ENCODE data around the gene FPGS.
A peak's percentile ranks its signal among the peaks of the same experiment; 100 is the strongest.

Gene FPGS

DNA sequence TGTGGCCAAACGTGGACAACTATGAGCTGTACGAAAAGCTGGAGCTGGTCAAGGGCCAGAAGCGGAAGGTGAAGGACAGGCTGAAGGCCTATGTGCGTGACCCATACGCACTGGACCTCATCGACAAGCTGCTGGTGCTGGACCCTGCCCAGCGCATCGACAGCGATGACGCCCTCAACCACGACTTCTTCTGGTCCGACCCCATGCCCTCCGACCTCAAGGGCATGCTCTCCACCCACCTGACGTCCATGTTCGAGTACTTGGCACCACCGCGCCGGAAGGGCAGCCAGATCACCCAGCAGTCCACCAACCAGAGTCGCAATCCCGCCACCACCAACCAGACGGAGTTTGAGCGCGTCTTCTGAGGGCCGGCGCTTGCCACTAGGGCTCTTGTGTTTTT lies 13.5 kb upstream of the FPGS start:
- DNase-seq (ENCODE audit: low read depth): no peak

DNA sequence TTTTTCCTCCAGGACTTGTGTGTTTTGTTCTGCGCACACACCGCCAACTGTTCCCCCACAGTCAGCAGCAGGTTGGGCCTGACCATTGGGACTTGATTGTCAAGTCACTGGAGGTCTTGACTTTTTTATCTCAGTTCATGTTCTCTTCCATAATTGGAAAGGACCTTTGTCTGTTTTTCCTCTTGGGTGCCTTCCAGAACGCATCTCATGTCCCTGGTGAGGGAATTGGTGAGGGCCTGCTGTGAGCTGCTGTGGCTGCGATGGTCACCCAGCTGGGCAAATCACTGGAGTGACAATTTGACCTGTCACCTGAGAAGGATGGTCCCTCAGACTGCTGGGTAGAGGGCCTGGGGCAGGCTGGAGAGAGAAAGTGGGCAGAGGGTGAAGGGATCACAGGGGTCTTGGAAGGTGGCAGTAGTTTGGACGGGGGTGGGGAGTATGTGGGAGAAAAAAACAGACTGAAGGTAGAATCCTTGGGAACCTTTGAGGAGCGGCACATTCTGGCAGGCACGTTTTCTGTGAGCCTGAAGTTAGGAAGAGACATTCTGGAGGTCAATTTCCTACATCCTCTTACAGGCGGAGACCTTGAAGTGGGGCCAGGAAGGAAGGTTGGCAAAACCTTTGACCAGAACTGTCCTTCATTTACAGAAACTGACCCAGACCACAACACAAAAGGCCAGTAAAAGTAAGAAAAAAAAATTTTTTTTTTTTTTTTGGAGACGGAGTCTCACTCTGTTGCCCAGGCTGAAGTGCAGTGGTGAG lies 12.4 kb upstream of the FPGS start:
- no peak for DNase-seq (ENCODE audit: low read depth)

DNA sequence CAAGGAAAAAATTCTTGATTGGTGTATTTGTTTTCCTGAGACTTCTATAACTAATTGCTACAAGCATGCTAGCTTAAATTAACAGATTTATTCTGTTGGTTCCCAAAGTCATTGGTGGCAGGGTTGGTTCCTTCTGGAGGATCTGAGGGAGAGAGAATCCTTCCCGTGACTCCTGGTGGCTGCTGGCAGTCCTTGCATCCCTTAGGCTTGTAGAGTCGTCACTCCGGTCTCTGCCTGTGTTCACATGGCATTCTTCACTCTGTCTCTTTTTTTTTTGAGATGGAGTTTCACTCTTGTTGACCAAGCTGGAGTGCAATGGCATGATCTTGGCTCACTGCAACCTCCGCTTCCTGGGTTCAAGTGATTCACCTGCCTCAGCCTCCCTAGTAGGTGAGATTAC lies 11.6 kb upstream of the FPGS start:
- no peak for DNase-seq (ENCODE audit: low read depth)

DNA sequence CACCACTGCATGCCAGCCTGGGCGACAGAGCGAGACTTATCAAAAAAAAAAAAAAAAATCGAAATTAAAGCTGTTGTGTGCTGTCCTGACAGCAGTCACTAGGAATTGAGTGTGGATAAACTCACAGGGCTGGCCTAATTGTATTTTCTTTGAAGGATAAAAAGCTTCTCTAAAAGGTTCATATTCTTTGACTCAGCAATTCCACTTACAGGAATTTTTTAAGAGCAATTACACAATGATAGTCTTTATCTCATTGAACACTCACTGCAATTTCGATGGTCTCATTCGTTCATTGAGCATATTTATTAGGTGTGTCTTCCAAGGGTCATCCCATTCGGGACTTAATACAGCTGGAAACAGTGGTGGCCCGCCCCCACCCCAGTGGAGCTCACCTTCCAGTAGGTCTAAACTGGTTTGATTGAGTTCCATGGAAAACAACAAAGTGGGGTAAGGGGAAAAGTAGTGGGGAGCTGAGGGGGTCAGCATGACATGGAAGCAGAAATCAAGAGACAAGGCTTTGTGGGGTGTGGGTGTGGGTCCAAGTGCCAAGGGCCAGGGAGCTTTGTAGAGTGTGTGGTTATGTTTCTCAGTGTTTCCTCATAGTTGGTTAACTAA lies 10.2 kb upstream of the FPGS start:
- DNase-seq (ENCODE audit: low read depth): no peak

DNA sequence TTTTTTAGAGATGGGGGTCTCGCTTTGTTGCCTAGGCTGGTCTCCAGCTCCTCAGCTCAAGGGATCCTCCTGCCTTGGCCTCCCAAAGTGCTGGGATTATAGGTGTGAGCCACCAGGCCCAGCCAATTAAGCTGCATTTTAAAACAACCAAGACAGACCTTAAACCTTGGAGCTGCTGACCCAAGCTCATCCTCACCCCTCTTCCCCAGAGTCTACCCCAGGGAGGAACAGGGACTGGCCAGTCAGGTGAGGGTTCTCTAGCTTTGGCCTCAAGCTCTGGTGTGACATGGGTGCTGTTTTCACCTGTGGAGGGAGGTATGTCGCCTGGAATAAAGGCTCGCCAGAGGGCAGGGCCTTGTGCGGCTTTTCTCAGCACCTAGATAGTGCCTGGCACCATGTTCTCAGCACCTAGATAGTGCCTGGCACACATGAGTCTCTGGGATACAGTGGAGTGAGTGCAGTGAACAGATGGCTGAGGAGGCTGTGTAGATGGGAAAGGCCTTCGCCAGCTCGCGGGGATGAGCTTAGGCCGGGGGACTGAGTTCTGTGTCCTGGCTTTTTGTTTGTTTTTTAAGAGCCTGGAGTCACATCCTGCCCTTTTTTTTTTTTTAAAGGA lies 9.5 kb upstream of the FPGS start:
- DNase-seq (ENCODE audit: low read depth): peak; percentile 32

DNA sequence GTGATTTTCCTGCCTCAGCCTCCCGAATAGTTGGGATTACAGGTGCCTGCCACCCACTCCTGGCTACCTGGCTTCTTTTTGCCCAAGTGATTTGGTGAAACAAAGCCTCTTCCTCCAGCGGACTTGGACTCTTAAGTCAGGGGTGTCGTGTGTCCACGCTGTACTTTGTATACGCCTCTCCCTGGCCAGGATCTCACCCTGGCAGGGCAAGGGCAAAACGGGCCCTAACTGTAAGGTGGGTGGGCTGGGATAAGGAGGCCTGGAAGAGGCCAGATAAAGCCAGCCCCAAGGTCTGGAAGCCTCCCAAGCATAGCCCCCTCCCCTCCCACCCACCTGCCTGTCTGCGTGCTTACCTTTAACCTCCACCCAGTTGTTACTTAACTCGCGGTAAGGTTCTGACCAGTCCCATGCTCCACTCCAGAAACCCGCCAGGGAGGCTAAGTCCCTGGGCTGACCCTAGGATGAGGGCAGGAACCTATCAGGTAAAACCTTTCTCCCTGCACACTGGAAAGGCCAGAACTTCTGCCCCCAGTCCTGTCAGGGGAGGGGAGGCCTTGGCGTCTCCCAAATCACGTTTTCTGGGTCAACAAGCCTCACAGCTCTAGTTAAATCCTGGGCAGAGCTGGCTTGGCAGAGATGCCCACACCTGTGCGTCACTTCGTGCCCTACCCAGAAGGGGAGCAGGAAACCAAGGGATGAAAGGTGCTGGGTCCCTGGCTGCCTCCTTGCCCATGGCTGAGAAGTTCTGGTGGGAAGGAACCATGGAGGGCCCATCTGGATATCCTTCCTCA lies 8.5 kb upstream of the FPGS start:
- DNase-seq (ENCODE audit: low read depth): no peak

DNA sequence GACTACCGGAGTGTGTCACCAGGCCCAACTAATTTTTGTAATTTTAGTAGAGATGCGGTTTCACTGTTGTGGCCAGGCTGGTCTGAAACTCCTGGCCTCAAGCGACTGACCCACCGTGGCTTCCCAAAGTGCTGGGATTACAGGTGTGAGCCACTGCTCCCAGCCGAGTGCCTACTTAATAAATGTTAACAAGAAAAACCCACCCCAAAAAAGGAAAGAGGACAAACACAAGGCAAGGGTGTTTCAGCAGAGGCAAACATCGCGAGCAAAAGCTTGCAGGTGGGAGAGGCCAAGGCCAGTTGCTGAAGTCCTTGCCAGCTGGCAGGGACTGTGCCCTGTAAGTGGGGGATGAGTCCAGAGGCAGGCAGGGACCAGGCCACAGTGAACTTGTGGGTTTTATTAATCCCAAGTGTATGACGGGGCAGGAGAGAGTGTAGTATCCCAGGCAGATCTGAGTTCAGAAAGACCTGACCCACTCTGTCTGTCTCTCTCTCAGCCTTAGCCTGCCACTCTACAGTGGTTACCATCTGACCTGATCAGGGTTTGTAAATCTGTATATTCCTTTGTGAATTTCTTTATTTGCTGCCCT lies 6.4 kb upstream of the FPGS start:
- peak; percentile 27 for DNase-seq (ENCODE audit: low read depth)

DNA sequence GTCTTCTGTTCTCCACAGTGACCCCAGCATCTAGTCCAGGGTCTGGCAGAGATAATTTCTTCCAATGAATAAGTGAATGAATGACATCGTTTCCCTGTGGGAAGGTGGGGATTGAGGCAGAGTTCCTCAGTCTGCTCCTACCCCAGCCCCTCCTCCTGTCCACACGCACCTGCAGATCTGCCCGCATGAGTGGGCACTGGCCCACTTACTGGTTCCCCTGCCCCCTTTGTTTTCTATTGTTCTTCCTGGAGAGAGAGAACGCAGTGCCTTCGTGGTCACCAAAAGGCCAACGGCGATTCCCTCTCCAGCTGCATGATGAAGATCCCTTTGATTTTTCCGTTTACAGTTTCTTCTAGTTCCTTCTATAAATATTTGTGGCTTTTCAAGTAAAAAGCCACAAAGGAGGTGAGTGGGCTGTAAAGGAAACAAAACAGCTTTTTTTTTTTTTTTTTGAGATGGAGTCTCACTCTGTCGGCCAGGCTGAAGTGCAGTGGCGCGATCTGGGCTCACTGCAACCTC lies 5.8 kb upstream of the FPGS start:
- DNase-seq (ENCODE audit: low read depth): peak; percentile 62

DNA sequence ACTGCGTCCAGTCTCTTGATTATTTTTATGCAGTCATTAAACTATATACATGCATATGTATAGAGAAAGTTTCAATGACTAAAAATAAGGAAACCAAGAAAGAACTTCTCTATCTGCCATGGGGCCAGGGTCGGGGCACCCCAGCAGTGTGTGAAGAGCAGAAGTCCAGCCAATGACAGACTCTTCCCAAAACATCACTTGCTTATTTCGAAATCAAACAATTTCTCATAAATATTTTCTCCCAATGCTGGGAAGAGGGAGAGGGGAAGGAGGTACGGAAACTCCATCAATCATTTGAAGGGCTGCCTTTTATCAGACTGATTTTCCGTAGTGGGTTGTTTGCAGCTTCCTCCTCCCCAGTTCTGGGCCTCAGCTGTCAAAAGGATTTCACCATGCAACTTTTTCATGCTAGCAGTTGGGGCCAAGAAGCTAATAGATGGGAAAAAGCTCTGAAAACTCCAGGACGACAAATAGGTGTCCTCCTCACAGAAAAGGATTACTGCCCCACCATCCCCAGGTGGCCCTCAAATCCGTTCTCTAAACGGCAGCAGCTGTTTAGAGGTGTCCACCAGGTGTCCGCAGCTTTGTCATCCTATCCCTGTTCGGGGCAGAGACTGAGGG lies 617 bp upstream of the FPGS start:
- DNase-seq (ENCODE audit: low read depth): no peak

DNA sequence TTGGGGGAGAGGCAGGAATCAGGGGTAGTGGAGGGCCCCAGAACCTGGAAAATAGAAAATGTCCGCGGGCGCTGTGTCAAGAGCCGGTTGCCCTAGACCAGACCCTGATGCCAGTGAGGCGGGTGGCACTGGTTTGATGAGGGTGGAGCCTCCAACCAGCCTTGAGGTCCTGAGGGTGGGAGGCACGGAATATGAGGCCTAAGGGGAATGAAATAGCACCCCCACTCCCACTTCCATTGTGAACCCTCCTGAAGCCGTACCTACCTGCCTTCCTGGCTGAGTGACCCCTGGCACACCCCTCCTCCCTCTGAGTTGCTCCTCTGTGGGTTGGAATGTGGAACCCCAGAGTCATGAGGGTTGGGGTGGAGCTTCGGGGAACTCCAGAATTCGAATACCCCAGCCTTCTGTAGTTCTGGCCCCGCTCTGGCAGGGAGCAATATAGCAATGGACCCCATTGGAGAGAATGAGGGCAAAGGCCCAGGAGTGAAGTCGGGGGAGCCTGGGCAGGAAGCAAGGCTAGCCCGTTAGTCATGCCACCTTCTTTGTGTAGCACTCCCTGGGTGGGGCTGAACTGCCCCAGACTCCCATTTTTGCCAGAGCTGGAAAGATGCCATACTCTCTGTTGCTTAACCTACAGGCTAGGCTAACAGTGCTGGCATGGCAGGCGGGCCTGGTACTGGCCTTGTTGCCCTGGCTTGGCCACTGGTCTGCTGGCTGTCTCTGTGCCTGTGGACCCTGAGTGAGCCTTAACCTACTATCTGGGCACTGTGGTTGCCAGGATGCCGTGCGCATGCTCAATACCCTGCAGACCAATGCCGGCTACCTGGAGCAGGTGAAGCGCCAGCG lies 1.0 kb downstream of the FPGS start:
- peak; percentile 68 for DNase-seq (ENCODE audit: low read depth)

DNA sequence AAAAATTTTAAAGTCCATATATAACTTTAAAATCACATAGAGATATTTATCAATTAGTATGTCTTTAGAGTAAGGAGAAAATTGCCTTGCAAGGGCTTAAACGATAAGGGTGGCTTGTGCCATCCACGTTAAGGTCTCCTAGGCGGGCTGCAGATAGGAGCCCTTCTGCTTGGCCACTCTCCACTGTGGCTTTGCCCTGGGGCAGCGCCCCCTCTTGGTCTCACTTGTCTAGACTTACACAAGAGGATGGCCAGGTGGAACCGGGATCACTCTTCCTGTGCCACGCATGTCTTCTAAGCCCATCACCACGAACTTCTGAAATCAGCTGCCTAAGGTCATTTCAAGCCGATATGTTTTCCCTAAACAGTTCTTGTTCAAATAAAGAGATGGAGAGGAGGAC lies 2.9 kb downstream of the FPGS start:
- peak; percentile 58 for DNase-seq (ENCODE audit: low read depth)

DNA sequence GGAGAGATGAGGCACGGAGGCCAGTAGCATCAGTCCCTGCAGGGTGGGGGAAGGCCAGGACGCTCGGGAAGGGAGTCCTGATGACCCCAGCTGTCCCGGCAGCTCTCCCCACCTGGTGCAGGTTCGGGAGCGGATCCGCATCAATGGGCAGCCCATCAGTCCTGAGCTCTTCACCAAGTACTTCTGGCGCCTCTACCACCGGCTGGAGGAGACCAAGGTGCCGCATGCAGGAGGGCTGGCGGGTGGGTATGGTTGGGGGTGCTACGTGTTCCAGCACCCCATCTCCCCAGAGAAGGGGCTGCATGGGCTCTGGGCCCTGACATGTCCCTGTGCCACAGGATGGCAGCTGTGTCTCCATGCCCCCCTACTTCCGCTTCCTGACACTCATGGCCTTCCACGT lies 4.2 kb downstream of the FPGS start:
- no peak for DNase-seq (ENCODE audit: low read depth)

DNA sequence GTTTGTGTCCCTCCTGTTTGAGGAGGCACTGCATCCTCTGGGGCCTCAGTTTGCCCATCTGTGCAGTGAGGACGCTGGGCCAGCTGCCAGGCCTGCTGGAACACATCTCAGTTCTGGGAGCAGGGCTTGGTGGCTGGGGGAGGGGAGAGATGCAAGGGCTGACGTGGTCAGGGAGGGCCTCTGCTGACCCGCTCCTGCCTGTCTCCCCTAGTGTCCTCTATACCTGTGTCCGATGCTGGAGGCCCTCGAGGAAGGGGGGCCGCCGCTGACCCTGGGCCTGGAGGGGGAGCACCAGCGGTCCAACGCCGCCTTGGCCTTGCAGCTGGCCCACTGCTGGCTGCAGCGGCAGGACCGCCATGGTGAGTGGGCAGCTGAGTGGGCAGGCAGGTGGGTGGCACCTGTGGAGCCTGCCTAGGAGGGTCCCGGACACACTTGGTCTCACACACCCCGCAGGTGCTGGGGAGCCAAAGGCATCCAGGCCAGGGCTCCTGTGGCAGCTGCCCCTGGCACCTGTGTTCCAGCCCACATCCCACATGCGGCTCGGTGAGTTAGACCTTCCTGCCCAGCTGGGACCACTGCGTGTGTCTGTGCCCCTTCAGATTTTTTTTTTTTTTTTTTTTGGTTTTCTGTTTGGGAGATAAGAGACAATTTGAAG lies 5.8 kb downstream of the FPGS start:
- no peak for DNase-seq (ENCODE audit: low read depth)

DNA sequence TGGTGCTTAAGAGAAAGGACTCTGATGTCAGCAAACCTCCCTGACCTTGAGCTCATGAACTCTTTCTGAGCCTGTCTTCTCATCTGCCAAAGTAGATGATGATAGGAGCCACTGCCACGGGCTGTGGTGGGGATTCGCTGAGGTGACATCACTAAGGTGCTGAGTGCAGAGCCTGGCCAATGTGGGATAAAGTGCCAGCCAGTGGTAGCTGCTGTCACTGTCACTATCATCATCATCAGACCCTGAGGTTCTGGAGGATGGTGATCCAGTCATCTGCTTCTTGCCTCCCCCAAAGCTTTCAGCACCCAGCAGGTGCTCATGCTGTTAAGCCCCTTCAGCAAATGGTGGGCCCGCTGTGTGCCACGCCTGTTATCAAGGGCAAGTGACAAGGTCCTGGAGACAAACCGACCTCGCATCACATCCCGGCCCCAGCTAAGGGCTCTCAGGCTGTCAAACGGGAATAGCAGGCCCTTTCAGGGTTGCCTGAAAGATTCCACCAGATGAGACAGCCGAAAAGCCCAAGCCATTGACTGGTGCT lies 6.4 kb downstream of the FPGS start:
- DNase-seq (ENCODE audit: low read depth): no peak

DNA sequence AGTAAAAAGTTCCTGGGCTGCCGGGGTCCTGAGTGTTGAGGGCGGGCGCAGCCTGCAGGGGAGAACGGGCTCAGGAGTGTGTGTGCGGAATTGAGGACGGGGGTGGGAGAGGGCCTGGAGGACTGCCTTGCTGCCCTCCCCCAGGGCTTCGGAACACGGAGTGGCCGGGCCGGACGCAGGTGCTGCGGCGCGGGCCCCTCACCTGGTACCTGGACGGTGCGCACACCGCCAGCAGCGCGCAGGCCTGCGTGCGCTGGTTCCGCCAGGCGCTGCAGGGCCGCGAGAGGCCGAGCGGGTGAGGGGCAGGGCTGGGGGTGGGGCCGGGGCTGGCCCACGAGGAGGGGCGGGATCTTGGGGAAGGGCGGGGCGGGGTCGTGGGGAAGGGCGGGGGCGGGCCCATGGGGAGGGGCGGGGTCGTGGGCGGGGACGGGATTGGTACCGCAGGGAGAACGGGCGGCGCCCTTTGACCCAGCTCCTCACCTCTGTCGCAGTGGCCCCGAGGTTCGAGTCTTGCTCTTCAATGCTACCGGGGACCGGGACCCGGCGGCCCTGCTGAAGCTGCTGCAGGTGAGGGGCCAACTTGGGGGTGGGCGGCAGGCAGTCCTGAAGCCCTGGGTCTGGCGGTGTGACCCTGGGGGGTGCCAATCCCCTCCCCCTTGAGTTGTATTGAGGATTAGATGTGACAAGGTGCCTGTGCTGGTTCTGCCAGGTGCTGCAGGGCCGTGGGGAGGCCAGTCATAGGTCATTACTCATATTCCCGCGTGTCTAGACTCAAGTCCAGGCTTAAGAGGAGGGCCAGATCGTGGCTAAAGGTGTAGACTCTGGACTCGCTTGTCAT lies 7.1 kb downstream of the FPGS start:
- no peak for DNase-seq (ENCODE audit: low read depth)

DNA sequence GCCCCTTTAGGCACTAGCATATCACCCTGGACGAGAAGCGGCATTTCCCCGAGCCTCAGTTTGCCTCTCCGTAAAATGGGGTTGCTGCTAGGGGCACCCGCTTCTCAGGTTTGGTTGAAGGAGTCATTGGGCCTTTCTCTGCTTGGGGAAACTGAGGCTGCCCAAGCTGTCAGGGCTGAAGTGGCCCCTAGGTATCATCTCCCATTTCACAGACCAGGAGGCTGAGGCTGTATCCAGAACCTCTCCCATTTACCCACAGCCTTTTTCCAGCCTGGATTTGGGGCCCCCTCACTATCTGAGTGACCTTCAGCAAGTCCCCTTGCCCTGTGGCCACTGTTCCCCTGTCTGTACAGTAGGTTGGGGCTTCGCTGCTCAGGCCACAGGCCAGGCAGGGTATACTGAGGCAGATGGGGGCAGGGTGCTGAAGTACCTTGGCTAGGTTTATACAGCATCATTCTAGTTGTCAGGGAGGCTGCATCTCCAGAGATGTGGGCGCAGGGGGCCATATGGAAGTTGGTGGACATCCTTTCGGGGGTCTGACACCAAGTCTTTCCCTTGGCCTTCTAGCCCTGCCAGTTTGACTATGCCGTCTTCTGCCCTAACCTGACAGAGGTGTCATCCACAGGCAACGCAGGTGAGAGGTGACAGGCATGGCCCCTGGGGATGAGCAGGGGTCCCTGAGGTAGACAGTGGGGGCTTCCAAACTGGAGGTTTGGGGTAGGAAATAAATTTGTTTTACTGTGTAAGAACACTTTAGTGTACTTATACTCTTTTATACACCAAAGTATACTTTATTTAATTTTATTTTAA lies 7.9 kb downstream of the FPGS start:
- DNase-seq (ENCODE audit: low read depth): no peak

DNA sequence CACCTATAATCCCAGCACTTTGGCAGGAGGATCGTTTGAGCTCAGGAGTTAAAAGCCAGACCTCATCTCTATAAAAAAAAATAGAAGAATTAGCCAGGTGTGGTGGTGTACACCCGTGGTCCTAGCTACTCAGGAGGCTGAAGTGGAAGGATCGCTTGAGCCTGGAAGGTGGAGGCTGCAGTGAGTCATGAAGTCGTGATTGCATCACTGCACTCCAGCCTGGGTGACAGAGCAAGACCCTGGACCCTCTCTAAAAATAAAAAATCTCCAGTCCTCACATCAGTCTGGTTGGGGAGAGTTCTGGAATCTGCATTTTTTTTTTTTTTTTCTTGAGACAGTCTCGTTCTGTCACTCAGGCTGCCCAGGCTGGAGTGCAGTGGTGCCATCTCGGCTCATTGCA lies 9.3 kb downstream of the FPGS start:
- DNase-seq (ENCODE audit: low read depth): no peak
